Measurements from ENCODE around the gene EAPP. TPM values are rescaled to one million over a fixed set of nuclear protein-coding genes. Genes with fewer than 3 reads are reported as not detected.
"Not testable (repeated sequence)": the region's sequence is repeated elsewhere in the genome, so short reads cannot be mapped to it uniquely, and the experiment has no call there.

EAPP gene
- total and polyA plus RNA-seq, 12 donors = 26.2 to 85.1 (median 41.0) TPM

- no peak overlapping the region for H3K27ac ChIP-seq
- H3K36me3 ChIP-seq (replicated peaks in 1 of 2) = peaks cover 0 to 46% of the 10 kb centered on the region in 2 donors
- no peaks in the 10 kb centered on the region for H3K4me1 ChIP-seq (replicated peaks in 1 of 2)
- DNase-seq = peak in 1 of 7 donors; percentile 1
- TF ChIP-seq POLR2A (IDR thresholded peaks at IDR 0.05) = no peak
- TF ChIP-seq, protein P1, sequence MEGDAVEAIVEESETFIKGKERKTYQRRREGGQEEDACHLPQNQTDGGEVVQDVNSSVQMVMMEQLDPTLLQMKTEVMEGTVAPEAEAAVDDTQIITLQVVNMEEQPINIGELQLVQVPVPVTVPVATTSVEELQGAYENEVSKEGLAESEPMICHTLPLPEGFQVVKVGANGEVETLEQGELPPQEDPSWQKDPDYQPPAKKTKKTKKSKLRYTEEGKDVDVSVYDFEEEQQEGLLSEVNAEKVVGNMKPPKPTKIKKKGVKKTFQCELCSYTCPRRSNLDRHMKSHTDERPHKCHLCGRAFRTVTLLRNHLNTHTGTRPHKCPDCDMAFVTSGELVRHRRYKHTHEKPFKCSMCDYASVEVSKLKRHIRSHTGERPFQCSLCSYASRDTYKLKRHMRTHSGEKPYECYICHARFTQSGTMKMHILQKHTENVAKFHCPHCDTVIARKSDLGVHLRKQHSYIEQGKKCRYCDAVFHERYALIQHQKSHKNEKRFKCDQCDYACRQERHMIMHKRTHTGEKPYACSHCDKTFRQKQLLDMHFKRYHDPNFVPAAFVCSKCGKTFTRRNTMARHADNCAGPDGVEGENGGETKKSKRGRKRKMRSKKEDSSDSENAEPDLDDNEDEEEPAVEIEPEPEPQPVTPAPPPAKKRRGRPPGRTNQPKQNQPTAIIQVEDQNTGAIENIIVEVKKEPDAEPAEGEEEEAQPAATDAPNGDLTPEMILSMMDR (IDR thresholded peaks at IDR 0.05) = no peak
- no peaks in the 10 kb centered on the region for H3K9me3 ChIP-seq (replicated peaks in 1 of 3)
- WGBS, 4 donors = 85 to 94% (median 89%) methylated on average over 8 of the region's 8 CpGs
- intact Hi-C loops (cut with DNase I) = no loop called here
- no peaks in the 10 kb centered on the region for H3K27me3 ChIP-seq
- no peak overlapping the region for H3K4me3 ChIP-seq
Measured at GRCh38 chr14:34562776-34563150, 23.3 kb upstream of the EAPP start.

DNA sequence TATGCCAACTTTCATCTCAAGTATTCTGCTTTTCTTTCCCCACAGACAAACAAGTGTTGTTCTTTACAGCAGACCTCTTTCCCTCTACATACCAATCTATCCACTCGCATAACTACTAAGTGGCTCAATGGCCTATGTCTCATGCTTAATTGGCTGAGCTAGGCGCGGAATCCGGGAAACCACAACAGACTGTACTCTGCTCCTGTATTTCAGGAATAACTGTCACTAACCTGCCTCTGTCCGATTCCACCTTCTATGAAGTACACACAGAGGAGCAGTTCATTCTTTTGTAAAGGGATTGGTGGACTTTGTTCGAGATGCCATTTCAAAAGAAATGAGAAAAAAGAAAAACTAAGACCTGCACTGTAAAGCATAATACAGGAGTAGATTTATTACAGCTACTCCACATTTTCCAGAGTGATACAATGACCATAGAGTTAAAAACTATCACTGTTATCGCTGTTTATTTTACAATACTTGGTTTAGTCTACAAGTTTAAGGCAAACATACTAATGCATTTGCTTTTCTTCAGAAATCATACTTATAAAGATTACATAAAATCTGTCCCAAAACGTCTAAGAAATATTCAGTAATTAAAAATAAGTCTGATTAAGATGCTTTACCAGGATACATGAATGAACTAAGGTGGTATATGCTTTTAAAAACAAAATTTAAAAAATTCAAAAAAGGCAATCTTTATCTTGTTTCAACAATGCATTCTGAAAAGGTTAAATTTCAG lies 22.7 kb upstream of the EAPP start:
- intact Hi-C loops (cut with DNase I); H3K4me1 ChIP-seq (replicated peaks in 1 of 2): not testable (repeated sequence)

GRCh38 chr14:34556498-34556829 lies 17.0 kb upstream of the EAPP start:
- H3K27me3 ChIP-seq; H3K4me3 ChIP-seq; intact Hi-C loops (cut with DNase I); H3K4me1 ChIP-seq (replicated peaks in 1 of 2); H3K9me3 ChIP-seq (replicated peaks in 1 of 3); H3K36me3 ChIP-seq (replicated peaks in 1 of 2); DNase-seq; H3K27ac ChIP-seq: not testable (repeated sequence)
- WGBS, 4 donors = no CpG with 5 or more reads among the region's 35 CpGs

More for the DNA sequence above, 22.7 kb upstream of the EAPP start:
- H3K4me3 ChIP-seq; H3K27me3 ChIP-seq; DNase-seq; H3K27ac ChIP-seq; H3K9me3 ChIP-seq (replicated peaks in 1 of 3): not testable (repeated sequence)
- peaks cover 0 to 40% of the 10 kb centered on the region in 2 donors for H3K36me3 ChIP-seq (replicated peaks in 1 of 2)
- WGBS, 4 donors = 85 to 95% (median 91%) methylated on average over 7 of the region's 8 CpGs

DNA sequence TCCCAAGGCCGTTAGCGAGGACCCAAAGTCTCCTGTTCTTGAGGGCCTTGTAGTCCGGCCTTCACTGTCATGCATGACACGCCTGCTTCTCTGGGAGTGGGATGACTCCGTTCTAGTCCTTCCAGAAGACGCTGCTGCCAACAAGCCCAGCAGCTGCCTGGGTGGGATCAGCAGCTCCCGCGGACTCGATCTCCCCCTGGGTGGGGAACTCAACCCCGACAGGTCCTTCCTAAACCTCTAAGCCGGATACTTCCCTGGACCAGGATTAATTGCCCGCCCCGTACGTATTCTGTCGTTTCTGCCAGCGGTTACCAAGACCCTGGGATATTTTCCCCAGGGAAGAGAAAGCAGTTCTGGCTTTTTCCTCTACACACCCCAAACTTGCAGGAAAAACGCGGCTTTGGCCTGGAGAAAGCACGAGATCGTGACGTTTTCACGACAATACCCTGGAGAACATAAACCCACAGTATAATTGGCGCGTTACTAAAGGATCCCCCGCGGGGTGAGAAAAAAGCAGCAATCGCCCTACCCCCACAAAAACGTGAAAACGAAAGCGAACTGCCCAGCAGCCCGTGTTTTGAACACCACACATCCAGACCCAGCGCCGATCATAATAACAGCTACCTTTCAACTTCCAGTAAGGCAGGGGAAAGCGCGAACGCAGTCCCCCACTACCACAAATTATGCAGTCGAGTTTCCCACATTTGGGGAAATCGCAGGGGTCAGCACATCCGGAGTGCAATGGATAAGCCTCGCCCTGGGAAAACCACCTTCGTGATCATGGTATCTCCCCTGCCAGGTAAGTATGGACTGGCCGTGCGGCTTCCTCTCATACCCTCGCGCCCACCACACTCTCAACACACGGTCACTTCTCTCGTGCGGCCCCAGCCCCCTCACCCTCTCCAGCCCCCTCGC lies 16.3 kb upstream of the EAPP start:
- H3K4me1 ChIP-seq (replicated peaks in 1 of 2); H3K27ac ChIP-seq; H3K36me3 ChIP-seq (replicated peaks in 1 of 2); intact Hi-C loops (cut with DNase I); DNase-seq; H3K9me3 ChIP-seq (replicated peaks in 1 of 3); H3K27me3 ChIP-seq; H3K4me3 ChIP-seq: not testable (repeated sequence)
- WGBS, 4 donors = no CpG with 5 or more reads among the region's 49 CpGs

GRCh38 chr14:34554540-34555250 lies 15.2 kb upstream of the EAPP start:
- intact Hi-C loops (cut with DNase I) = no loop called here
- no peaks in the 10 kb centered on the region for H3K4me1 ChIP-seq (replicated peaks in 1 of 2)
- TF ChIP-seq POLR2A (IDR thresholded peaks at IDR 0.05) = no peak
- TF ChIP-seq, protein P1 (IDR thresholded peaks at IDR 0.05) = no peak
- H3K27ac ChIP-seq = peak overlapping the region in 1 of 5 donors; percentile 55
- H3K36me3 ChIP-seq (replicated peaks in 1 of 2) = no peaks in the 10 kb centered on the region
- WGBS, 4 donors = 73 to 80% (median 77%) methylated on average over 9 of the region's 9 CpGs
- H3K9me3 ChIP-seq (replicated peaks in 1 of 3) = no peaks in the 10 kb centered on the region
- H3K4me3 ChIP-seq = no peak overlapping the region
- no peaks in the 10 kb centered on the region for H3K27me3 ChIP-seq
- DNase-seq = peak in 3 of 7 donors; percentile 3 to 24 (median 6)

DNA sequence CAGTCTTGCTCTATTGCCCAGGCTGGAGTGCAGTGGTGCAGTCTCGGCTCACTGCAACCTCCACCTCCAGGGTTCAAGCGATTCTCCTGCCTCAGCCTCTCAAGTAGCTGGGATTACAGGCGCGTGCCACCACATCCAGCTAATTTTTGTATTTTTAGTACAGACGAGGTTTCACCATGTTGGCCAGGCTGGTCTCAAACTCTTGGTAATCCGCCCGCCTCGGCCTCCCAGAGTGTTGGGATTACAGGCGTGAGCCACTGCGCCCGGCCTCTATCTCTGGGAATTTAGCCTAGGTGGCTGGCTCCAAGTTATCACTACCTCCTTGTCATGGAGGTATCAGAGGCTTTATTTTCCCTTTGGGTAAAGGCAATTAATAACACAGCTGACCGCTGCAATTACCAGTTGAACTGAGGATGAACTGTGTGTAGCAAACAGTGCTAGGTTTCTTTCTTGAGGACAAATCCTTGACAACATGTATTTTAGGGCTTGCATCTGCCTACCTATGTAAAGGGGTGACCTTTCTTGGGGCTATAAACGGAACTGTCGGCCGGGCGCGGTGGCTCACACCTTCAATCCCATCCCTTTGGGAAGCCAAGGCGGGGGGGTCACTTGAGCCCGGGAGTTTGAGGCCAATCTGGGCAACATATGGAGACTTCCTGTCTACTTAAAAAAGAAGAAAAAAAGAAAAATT lies 9.9 kb upstream of the EAPP start:
- H3K4me1 ChIP-seq (replicated peaks in 1 of 2); H3K27me3 ChIP-seq; H3K36me3 ChIP-seq (replicated peaks in 1 of 2); H3K27ac ChIP-seq; H3K4me3 ChIP-seq; DNase-seq; intact Hi-C loops (cut with DNase I); H3K9me3 ChIP-seq (replicated peaks in 1 of 3): not testable (repeated sequence)
- 88 to 93% (median 91%) methylated on average over 19 of the region's 19 CpGs for WGBS, 4 donors
